NCI-H2196 (cell line): ENCODE results near the gene GMDS.

ENCODE experiments used
- DNase-seq: peaks from one replicate; lab custom pipeline; 2025; ENCODE audit not compliant: unreplicated experiment; lab: John Stamatoyannopoulos, UW

The GMDS gene

GRCh38 chr6:1584996-1585668, 660.3 kb downstream of the GMDS start:
- no peak for DNase-seq

DNA sequence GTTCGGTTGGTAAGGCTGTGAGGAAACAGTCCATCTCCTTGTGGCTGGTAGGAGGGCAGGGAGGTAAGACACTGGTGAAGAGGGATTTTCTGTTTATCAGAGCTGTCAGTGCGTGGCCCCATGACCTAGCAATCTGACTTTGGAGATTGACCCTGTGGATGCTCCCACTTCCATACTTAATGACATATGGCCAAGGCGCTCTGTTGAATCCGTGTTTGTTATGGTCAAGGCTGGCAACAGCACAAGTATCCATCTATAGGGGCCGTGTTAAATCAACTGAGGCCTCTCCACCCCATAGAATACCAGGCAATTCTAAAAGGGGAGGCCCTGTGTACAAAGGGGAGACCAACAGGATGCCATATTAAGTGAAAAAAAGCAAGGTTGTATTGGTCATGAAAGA, 661.3 kb downstream of the GMDS start:
- DNase-seq = no peak

GRCh38 chr6:1581120-1581991, 664.0 kb downstream of the GMDS start:
- no peak for DNase-seq

DNA sequence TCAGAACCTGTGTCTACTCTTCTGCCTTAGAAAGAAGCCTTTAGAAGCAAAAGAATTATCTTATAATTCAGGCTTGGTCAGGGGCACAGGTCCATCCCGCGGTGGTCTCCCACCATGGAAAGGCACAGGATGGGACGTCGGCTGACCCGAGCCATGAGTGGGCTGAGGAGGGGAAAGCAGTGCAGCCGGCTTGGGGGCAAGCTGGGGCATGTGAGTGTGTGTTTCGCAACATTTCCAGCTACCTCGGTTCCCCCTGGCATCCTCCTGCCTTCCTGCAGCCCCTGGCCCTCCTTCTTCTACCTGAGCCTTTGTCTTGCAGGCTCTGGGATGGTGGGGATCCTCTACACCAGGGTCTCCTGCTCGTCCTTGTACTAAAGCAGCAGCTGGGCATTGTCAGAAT, 664.8 kb downstream of the GMDS start:
- DNase-seq = no peak

GRCh38 chr6:1580109-1580508, 665.3 kb downstream of the GMDS start:
- no peak for DNase-seq

DNA sequence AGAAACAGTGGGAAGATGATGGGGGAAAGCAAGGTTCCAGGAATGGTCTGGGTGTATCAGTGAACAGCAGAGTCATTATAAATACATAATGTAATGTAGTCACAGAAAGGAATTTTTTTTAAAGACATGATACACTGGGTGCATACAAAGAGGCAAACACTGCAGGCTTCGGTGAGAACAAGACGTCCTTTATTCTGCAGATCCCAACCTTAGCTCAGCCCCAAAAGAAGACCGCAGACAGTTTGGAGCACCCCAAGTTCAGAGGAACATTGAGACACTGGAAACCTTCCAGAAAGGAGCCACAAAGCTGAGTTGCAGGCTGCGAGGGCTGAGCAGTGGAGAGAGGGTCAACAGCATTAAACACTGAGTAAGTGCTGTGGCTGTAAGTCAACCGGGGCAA, 666.3 kb downstream of the GMDS start:
- DNase-seq = no peak

DNA sequence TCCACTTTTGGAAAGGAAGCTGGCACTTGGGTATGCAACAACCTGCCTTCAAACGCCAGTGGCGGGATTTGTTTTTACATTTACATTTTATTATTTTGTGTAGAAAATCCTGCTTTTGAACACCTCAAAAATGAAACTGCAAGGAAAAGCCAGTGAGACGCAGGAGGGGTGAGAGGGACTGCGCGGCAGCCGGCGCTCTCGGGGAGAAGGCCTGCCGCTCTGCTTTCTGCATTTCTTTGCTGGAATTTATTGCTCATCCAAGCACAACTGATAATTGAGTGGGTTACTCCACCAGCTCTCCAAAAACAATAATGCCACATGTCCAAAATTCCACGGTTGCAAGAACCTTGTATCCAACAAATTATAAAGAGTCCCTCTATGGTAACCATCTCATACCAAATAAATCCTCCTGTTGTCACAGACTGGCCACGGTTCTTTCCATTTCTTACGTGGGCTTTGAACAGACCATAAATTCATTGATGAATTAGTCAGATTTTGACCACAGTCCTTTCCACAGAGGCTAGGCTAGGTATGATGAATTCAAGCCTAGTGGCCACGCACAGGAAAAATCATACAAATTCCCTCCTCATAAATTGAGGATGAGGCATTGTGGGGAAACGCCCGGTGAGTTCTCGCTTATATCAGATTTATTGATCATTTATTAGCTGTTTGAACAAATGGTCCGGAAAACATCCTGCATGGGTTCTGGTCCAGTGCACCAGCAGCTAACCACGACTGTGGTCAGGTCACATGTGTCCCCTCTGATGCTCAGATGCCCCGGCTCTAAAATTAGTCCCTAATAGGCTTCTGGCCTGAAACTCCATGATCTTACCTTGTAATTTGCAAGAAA, 667.3 kb downstream of the GMDS start:
- no peak for DNase-seq

- DNase-seq = no peak
These were observed 668.2 kb downstream of the GMDS start for GRCh38 chr6:1577146-1577680.

DNA sequence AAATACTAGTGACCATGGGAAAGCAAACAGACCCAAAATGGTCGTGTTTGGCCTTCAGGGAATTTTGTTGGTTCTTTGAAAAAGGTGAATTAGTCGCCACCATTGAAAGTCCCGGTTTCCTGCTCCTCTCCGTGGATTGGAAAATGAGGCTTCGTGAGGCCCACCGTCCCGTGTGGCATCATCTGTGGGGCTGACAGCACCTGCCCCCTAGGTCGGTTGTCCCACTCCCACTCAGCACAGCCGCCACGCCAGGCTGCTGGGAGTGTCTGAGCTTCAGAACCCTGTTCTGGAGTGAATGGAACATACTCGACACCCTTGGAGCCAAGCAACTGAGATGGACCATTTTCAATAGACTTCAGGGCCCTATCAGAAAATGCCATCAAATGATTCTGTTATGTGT, 668.7 kb downstream of the GMDS start:
- DNase-seq = no peak

DNA sequence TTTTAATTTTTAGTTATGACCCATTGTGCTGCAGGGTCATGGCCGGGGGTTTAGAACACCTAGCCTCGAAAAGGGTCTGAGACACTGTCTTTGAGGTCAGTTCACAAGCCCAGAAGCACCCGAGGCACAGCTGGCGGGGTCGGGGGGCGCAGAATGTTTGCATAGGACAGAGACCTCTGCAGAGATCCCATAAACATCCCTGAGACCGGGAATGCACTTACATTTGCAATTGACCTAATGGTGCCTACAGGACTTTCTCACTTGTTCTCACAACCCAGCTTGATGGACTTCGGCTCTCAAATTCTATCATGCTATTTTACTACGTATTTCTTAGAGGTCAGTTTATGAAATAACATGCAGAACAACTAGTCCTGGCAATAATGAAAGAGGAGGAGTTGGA, 669.2 kb downstream of the GMDS start:
- DNase-seq = no peak

GRCh38 chr6:1575210-1576041, 670.0 kb downstream of the GMDS start:
- no peak for DNase-seq

GRCh38 chr6:1574890-1575209, 670.6 kb downstream of the GMDS start:
- no peak for DNase-seq

DNA sequence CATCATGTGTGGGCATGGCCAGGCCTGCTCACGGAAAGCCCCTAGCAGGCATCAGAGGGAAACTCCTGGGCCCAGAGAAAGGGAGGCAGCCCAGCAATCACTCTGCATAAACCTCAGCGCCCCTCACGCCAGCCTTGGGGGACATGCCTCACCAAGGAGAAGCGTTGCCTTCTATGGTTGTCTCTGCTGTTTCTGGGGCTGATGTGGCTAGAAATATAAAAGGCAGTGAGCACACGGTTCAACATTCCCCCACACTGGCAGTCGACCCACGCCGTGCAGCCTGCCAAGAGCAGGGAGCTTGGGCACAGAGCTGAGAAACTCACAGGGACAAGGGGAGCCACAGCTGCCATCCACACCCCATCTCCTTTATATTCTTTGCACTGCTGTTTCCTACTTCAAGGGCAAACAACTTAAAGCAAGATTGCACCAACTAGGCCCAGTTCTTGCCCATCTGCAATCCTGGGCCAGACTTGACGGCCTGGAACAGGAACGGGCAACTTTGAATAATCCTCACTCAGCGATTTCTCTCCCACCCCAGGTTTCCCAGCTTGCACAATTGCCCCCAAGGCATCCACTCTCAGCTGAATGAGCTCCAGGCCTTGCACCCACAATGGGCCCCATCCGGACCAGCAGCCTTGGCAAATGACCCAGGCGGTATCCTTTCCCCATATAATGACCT, 671.2 kb downstream of the GMDS start:
- DNase-seq = no peak
